Activated CD4-positive, alpha-beta T cell treated with anti-CD3 and anti-CD28 coated beads for 36 hours (primary cell): ENCODE data around the gene AMBRA1. TPM values are rescaled to one million over a fixed set of nuclear protein-coding genes. Genes with fewer than 3 reads are reported as not detected.
"Not testable (repeated sequence)": the region's sequence is repeated elsewhere in the genome, so short reads cannot be mapped to it uniquely, and the experiment has no call there.

Source experiments
- ATAC-seq: fragments of 200-7000 bp; cut with Tn5 transposase; one replicate; pipeline ENCODE4 v1.10.0; 2021; ENCODE audit warnings: mild to moderate bottlenecking, moderate library complexity
- CTCF ChIA-PET: fragments of 350-600 bp; sonication (Branson Sonifier 250); formaldehyde crosslinking; loops from one replicate; lab custom pipeline; 2021; ENCODE audit warnings: antibody characterized with exemption; lab: Charles Lee
- POLR2A ChIA-PET: fragments of 350-600 bp; sonication (Branson Sonifier 250); formaldehyde crosslinking; loops from one replicate; lab custom pipeline; 2021; ENCODE audit warnings: antibody characterized with exemption, inconsistent platforms; lab: Charles Lee
- DNase-seq: peaks from one replicate; pipeline ENCODE4 v3.0.0-alpha.2; 2020
- H3K27ac Mint-ChIP-seq: one replicate; pipeline ENCODE4 v1.8.0; 2021; ENCODE audit warnings: mixed read lengths
- H3K27me3 Mint-ChIP-seq: one replicate; pipeline ENCODE4 v1.8.0; 2021; ENCODE audit warnings: mixed read lengths
- H3K36me3 Mint-ChIP-seq: one replicate; pipeline ENCODE4 v1.8.0; 2021; ENCODE audit warnings: low read depth, mixed read lengths
- H3K4me1 Mint-ChIP-seq: one replicate; pipeline ENCODE4 v1.8.0; 2021; ENCODE audit warnings: mixed read lengths
- H3K4me3 Mint-ChIP-seq: one replicate; pipeline ENCODE4 v1.8.0; 2021; ENCODE audit warnings: mild to moderate bottlenecking, moderate library complexity, mixed read lengths
- H3K9me3 Mint-ChIP-seq: one replicate; pipeline ENCODE4 v1.8.0; 2021; ENCODE audit warnings: low read depth, mixed read lengths
- intact Hi-C, 2 experiments: fragments of 100-400 bp; cut with DNase I in 1 of 2; cut with micrococcal nuclease in 1 of 2; formaldehyde crosslinking; loops; one replicate each; pipeline versions ENCODE4 v1.14.2 to v1.15.1; 2022 to 2024; cut with DNase I, micrococcal nuclease
- total RNA-seq, 2 experiments: library from RNA; stranded (reverse); gene quantifications; one replicate each; pipeline ENCODE4 v1.2.3, GENCODE V29; 2021

Gene AMBRA1
- total RNA-seq, 2 experiments from 2014 or later = 24.8 to 26.4 TPM

GRCh38 chr11:46379482-46380293 is 214.1 kb downstream of the AMBRA1 start:
- ATAC-seq, H3K4me1 Mint-ChIP-seq, POLR2A ChIA-PET, H3K9me3 Mint-ChIP-seq, DNase-seq, H3K27me3 Mint-ChIP-seq, H3K27ac Mint-ChIP-seq, H3K4me3 Mint-ChIP-seq: not testable (repeated sequence)
- CTCF ChIA-PET = interaction anchor here (0.5 to 3.3 kb wide), 5 partner anchors 9 to 142 kb away, joined by 3 to 9 read pairs (median 3); no protein-coding TSS in a partner anchor
- H3K36me3 Mint-ChIP-seq = peaks cover 19% of the 10 kb centered on the region
- intact Hi-C loops = loop anchor here (1.0 to 5.0 kb wide), 5 partner anchors 27 to 259 kb away; partner anchors contain the start of genes DGKZ (in 2 of the 2) and PHF21A (in 1 of the 2)

- intact Hi-C loops = no loop called here
- Mint-ChIP-seq H3K4me3 (no peak overlapping the region), H3K9me3 (no peaks in the 10 kb centered on the region), H3K4me1 (peaks cover 8% of the 10 kb centered on the region), H3K27ac (no peak overlapping the region), H3K36me3 (peaks cover 19% of the 10 kb centered on the region), H3K27me3 (peaks cover 4% of the 10 kb centered on the region)
- POLR2A ChIA-PET = no interaction called here
- ATAC-seq = no peak
- DNase-seq = no peak
- CTCF ChIA-PET = interaction anchor here (0.7 to 3.3 kb wide), 4 partner anchors 10 to 27 kb away, joined by 4 to 9 read pairs (median 8); no protein-coding TSS in a partner anchor
Measured at GRCh38 chr11:46378811-46379481, 214.9 kb downstream of the AMBRA1 start.

DNA sequence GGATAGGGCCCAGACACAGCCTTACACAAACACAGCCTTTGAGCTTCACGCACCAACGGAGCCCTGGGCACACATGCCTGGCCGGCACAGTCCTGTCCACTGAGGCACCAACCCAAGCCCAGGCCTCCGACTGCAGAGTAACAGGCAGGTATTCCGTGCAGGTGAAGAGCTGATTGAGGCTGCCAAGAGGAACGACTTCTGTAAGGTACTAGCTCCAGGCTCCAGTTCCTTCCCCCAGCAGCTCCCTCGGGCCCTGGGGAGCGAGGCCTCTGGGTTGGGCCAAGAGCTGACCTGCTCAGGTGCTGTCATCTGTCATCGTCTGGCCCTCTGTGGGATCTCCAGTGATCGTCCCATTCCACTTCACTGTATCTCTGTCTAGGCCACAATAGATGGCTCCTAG is 215.5 kb downstream of the AMBRA1 start:
- H3K27ac Mint-ChIP-seq = no peak overlapping the region
- CTCF ChIA-PET = interaction anchor here (0.7 to 3.3 kb wide), 7 partner anchors 9 to 30 kb away, joined by 3 to 11 read pairs (median 7); no protein-coding TSS in a partner anchor
- DNase-seq = no peak
- H3K4me3 Mint-ChIP-seq = no peak overlapping the region
- POLR2A ChIA-PET = no interaction called here
- peaks cover 2% of the 10 kb centered on the region for H3K27me3 Mint-ChIP-seq
- no peak for ATAC-seq
- peaks cover 8% of the 10 kb centered on the region for H3K4me1 Mint-ChIP-seq
- peaks cover 21% of the 10 kb centered on the region for H3K36me3 Mint-ChIP-seq
- no peaks in the 10 kb centered on the region for H3K9me3 Mint-ChIP-seq
- intact Hi-C loops = no loop called here

GRCh38 chr11:46377831-46378230 is 216.0 kb downstream of the AMBRA1 start:
- H3K36me3 Mint-ChIP-seq = peaks cover 21% of the 10 kb centered on the region
- no peak for DNase-seq
- H3K4me1 Mint-ChIP-seq = peaks cover 8% of the 10 kb centered on the region
- no peak overlapping the region for H3K27ac Mint-ChIP-seq
- ChIA-PET POLR2A (no interaction called here), CTCF (interaction anchor here (0.8 to 1.9 kb wide), 5 partner anchors 10 to 29 kb away, joined by 3 to 11 read pairs (median 7); no protein-coding TSS in a partner anchor)
- H3K4me3 Mint-ChIP-seq = no peak overlapping the region
- intact Hi-C loops = no loop called here
- H3K27me3 Mint-ChIP-seq = peaks cover 2% of the 10 kb centered on the region
- no peaks in the 10 kb centered on the region for H3K9me3 Mint-ChIP-seq
- ATAC-seq = no peak

DNA sequence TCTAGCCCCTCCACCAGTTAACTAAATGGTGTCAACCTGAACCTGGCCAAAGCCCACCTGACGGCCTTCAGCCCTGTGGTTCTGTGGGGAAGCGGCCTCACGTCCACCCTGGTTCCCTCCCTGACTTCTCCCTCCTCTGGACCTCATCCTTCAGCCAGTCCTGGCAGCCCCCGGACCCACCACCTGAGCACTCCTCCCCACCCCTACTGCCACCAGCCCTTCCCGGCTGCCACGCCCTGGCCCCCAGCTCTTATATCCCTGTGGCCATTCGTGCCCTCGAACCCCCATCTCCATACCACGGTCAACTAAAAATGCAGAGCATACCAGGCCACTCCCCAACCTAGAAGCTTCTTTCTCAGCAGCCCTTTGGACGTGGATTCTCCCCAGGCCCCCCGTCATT is 216.5 kb downstream of the AMBRA1 start:
- POLR2A ChIA-PET = no interaction called here
- CTCF ChIA-PET = interaction anchor here (0.6 to 1.9 kb wide), 4 partner anchors 9 to 32 kb away, joined by 3 to 11 read pairs (median 5); no protein-coding TSS in a partner anchor
- ATAC-seq (no peak), DNase-seq (no peak)
- Mint-ChIP-seq H3K27ac (no peak overlapping the region), H3K9me3 (no peaks in the 10 kb centered on the region), H3K36me3 (peaks cover 21% of the 10 kb centered on the region), H3K4me1 (peaks cover 8% of the 10 kb centered on the region), H3K4me3 (no peak overlapping the region), H3K27me3 (peaks cover 2% of the 10 kb centered on the region)
- intact Hi-C loops = no loop called here

DNA sequence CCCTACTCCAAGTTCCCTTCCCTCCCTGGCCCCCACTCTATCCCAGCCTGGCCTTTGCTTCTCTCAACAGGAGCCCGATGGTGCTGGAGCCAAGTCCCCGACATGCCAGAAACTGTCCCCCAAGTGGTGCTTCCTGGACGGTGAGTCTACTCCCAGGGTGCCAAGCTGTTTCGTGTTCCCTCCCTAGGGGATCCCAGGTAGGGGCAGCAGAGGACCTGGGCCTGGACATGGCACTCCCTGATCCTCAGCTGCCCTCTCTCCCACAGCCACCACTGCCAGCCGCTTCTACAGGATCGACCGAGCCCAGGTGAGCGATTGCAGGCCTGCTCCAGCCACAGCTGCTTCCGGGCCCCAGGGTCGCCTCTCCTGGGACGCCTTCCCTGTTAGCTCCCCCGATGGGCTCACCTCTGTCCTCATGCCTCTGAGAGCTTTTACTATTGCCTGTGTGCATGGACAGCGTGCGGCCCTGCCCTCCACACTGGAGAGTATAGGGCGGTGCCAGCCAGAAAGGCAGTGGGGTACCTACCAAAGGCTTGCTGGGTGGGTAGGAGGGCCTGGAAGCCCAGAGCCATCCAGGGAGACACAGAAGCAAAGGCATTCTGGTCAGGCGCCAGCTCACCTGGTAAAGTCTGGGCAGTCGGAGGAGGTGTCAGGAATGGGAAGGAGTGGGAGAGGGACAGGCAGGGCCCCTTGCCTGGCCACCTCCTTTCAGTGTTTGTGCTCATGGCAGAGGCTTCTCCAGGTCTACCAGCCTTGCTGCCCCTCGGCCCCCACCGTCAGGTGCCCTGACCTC is 217.4 kb downstream of the AMBRA1 start:
- H3K9me3 Mint-ChIP-seq = no peaks in the 10 kb centered on the region
- no peak overlapping the region for H3K27ac Mint-ChIP-seq
- H3K4me1 Mint-ChIP-seq = peaks cover 3% of the 10 kb centered on the region
- H3K36me3 Mint-ChIP-seq = peaks cover 21% of the 10 kb centered on the region
- DNase-seq (no peak), ATAC-seq (no peak)
- CTCF ChIA-PET = interaction anchor here (1.1 kb wide), 1 partner anchor 28 kb away, joined by 3 read pairs; no protein-coding TSS in a partner anchor
- H3K27me3 Mint-ChIP-seq = no peaks in the 10 kb centered on the region
- intact Hi-C loops = no loop called here
- no peak overlapping the region for H3K4me3 Mint-ChIP-seq
- POLR2A ChIA-PET = no interaction called here

DNA sequence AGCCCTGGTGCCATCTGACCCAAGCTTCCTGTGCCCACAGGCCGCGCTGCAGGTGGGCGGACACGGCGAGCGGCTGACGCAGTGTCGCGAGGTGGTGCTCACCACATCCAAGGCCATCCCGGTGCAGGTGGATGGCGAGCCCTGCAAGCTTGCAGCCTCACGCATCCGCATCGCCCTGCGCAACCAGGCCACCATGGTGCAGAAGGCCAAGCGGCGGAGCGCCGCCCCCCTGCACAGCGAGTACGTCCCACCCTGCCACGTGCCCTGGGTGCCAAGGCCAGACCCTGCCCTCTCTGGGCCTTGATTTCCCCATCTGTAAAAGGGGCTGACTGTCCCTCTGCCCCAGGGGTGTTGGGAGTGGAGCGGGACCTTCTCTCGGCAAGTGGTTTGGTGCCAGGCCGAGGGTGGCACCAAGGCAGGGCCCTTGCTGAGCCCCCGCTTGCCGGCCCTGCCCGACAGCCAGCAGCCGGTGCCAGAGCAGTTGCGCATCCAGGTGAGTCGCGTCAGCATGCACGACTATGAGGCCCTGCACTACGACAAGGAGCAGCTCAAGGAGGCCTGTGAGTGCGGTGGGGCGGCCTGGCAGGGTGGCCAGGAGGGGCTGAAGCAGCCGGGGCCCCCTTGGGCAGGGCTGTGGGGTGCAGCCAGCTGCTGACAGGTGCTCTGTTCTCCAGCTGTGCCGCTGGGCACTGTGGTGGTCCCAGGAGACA is 218.3 kb downstream of the AMBRA1 start:
- peaks cover 21% of the 10 kb centered on the region for H3K36me3 Mint-ChIP-seq
- H3K4me3 Mint-ChIP-seq = no peak overlapping the region
- H3K27me3 Mint-ChIP-seq = no peaks in the 10 kb centered on the region
- intact Hi-C loops = no loop called here
- no peak for ATAC-seq
- no peak overlapping the region for H3K27ac Mint-ChIP-seq
- H3K4me1 Mint-ChIP-seq = peaks cover 3% of the 10 kb centered on the region
- H3K9me3 Mint-ChIP-seq = no peaks in the 10 kb centered on the region
- ChIA-PET POLR2A (no interaction called here), CTCF (interaction anchor here (0.6 to 1.1 kb wide), 2 partner anchors 27 to 33 kb away, joined by 3 read pairs; no protein-coding TSS in a partner anchor)
- no peak for DNase-seq

DNA sequence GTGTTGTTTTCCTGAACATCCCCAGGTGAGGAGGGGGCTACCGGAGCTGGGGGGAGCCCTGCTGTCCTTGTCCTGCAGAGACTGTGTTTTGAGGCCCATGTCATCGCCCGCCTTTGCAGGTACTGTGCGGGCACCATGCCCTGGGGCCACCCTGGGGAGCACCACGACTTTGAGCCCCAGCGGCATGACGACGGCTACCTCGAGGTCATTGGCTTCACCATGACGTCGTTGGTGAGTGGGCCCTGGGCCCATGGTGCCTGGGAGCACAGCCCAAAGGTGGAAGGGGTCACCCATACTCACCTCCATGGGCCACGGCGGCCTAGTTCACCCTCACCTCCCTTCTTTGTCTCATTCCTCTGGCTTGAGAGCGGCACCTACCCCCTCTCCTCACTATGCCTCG is 219.0 kb downstream of the AMBRA1 start:
- no peak for DNase-seq
- no peaks in the 10 kb centered on the region for H3K27me3 Mint-ChIP-seq
- CTCF ChIA-PET = no interaction called here
- POLR2A ChIA-PET = no interaction called here
- H3K4me3 Mint-ChIP-seq = no peak overlapping the region
- H3K4me1 Mint-ChIP-seq = no peaks in the 10 kb centered on the region
- no peaks in the 10 kb centered on the region for H3K9me3 Mint-ChIP-seq
- no peak for ATAC-seq
- H3K27ac Mint-ChIP-seq = no peak overlapping the region
- intact Hi-C loops = no loop called here
- H3K36me3 Mint-ChIP-seq = peaks cover 27% of the 10 kb centered on the region

DNA sequence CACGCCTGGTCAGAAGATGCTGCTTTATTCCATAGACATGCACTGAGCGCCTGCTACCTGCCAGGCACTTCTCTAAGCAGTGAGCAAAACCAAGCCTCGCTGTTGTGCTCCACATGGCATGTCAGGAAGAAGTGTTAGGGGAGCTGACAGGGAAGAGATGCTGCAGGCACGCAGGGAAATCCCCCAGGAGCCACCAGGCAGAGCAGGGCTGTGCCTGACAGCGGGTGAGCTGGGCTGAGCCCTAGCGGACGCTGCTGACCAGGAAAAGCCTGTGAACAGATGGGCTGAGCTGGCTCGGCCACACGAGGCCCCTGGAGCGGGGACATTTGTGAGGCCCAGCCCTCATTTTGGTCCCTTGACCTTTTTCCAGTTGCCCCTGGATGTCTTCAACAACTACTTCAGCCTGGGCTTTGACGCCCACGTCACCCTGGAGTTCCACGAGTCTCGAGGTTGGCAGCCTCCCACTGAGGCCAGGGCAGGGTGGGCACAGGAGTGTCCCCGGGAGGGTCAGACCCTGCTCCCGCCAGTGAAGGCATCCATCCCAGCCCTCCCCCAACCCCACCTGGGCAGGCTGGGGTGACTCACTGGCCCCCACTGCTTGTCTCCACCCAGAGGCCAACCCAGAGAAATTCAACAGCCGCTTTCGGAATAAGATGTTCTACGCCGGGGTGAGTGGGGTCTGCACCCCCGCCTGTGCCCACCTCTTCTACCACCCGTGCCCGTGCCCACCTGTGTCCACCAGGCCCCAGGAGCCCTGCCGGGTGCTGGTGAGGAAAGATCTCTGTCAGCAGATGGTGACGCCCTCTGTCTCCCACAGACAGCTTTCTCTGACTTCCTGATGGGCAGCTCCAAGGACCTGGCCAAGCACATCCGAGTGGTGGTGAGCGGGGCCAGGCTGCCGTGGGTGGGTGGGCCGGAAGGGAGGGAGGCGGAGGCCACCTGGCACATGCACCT is 219.8 kb downstream of the AMBRA1 start:
- CTCF ChIA-PET = interaction anchor here (0.7 kb wide), 1 partner anchor 10 kb away, joined by 3 read pairs; no protein-coding TSS in a partner anchor
- intact Hi-C loops = no loop called here
- Mint-ChIP-seq H3K27ac (no peak overlapping the region), H3K27me3 (no peaks in the 10 kb centered on the region), H3K4me3 (no peak overlapping the region), H3K9me3 (no peaks in the 10 kb centered on the region), H3K4me1 (no peaks in the 10 kb centered on the region), H3K36me3 (peaks cover 34% of the 10 kb centered on the region)
- ATAC-seq (no peak), DNase-seq (no peak)
- POLR2A ChIA-PET = no interaction called here

DNA sequence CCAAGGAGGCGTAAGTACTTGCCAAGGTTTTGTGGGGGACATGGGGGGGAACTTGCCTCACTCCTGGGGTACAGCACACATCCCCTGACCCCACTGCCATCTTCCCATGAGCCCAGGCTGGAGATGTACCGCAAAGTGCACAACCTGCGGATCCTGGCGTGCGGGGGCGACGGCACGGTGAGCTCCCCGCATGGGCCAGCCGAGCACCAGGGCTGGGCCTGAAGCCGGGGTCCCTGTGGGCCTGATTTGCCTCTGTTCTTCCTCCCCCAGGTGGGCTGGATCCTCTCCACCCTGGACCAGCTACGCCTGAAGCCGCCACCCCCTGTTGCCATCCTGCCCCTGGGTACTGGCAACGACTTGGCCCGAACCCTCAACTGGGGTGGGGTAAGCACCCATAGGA is 221.3 kb downstream of the AMBRA1 start:
- H3K4me1 Mint-ChIP-seq, DNase-seq, H3K4me3 Mint-ChIP-seq, ATAC-seq, H3K27ac Mint-ChIP-seq, intact Hi-C loops, H3K9me3 Mint-ChIP-seq, POLR2A ChIA-PET, H3K27me3 Mint-ChIP-seq: not testable (repeated sequence)
- CTCF ChIA-PET = interaction anchor here (0.8 to 1.1 kb wide), 2 partner anchors 14 to 20 kb away, joined by 3 read pairs; no protein-coding TSS in a partner anchor
- H3K36me3 Mint-ChIP-seq = peaks cover 29% of the 10 kb centered on the region
